GM19328 (cell line): ENCODE data around the gene SLC35D2.
"Not testable (repeated sequence)": the region's sequence is repeated elsewhere in the genome, so short reads cannot be mapped to it uniquely, and the experiment has no call there.

ENCODE experiments used
- ATAC-seq: cut with Tn5 transposase; IDR thresholded peaks from one replicate; pipeline ENCODE4 v1.9.1; 2021; ENCODE audit warnings: mild to moderate bottlenecking, moderate library complexity; ENCODE audit not compliant: unreplicated experiment

The SLC35D2 gene

GRCh38 chr9:96361668-96362067, 21.8 kb downstream of the SLC35D2 start:
- ATAC-seq, result no peak

- ATAC-seq, result no peak
Observed at GRCh38 chr9:96360976-96361375, 22.5 kb downstream of the SLC35D2 start.

- ATAC-seq, result not testable (repeated sequence)
Observed at GRCh38 chr9:96360523-96360922, 23.0 kb downstream of the SLC35D2 start.

GRCh38 chr9:96350866-96351265, 32.6 kb downstream of the SLC35D2 start:
- no peak for ATAC-seq

GRCh38 chr9:96348261-96348660, 35.2 kb downstream of the SLC35D2 start:
- ATAC-seq, result no peak

GRCh38 chr9:96345551-96345950, 38.0 kb downstream of the SLC35D2 start:
- no peak for ATAC-seq

- ATAC-seq, result no peak
Observed at GRCh38 chr9:96344458-96345180, 38.9 kb downstream of the SLC35D2 start.

GRCh38 chr9:96343515-96344360, 39.8 kb downstream of the SLC35D2 start:
- no peak for ATAC-seq

GRCh38 chr9:96342571-96343245, 40.8 kb downstream of the SLC35D2 start:
- no peak for ATAC-seq

- ATAC-seq, result no peak
Observed at GRCh38 chr9:96340707-96341106, 42.8 kb downstream of the SLC35D2 start.

GRCh38 chr9:96338299-96338698, 45.2 kb downstream of the SLC35D2 start:
- ATAC-seq, result no peak

GRCh38 chr9:96333958-96334357, 49.6 kb downstream of the SLC35D2 start:
- no peak for ATAC-seq

- ATAC-seq, result no peak
Observed at GRCh38 chr9:96331236-96331947, 52.1 kb downstream of the SLC35D2 start.

GRCh38 chr9:96327694-96328352, 55.7 kb downstream of the SLC35D2 start:
- no peak for ATAC-seq

GRCh38 chr9:96323169-96323568, 60.3 kb downstream of the SLC35D2 start:
- ATAC-seq, result no peak

GRCh38 chr9:96322736-96323135, 60.8 kb downstream of the SLC35D2 start:
- ATAC-seq, result not testable (repeated sequence)

- not testable (repeated sequence) for ATAC-seq
Observed at GRCh38 chr9:96322210-96322609, 61.3 kb downstream of the SLC35D2 start.

- no peak for ATAC-seq
Observed at GRCh38 chr9:96321515-96321914, 62.0 kb downstream of the SLC35D2 start.

GRCh38 chr9:96320749-96321280, 62.7 kb downstream of the SLC35D2 start:
- ATAC-seq, result no peak

GRCh38 chr9:96318921-96319565, 64.5 kb downstream of the SLC35D2 start:
- ATAC-seq, result no peak
